ENCODE data around the gene FMN2.

DNA sequence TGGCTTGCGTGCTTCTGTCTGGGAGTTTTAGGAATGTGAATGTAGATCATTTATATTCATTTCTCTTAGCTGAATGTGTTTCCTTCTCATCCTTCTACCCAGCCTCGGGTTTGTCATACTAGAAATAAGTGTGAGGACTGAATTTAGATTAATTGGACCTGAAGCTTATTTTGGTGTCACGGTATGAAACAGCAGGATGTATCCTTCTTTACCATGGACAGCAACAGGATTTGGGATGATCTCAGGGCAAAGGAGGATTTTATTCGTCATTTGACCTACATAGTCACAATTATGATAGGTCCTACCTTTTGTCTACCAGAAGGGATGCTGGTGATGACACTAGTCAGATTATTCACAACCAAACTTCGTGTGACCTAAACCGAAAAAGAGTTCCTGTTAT, 127.4 kb downstream of the FMN2 start:
- TF ChIP-seq CTCF (IDR thresholded peaks at IDR 0.05; ENCODE audit: low read depth, low read length) (no peak), EZH2phosphoT487 (IDR thresholded peaks at IDR 0.05; ENCODE audit: low read depth) (no peak)
